Amygdala (tissue), 56 donors: ENCODE data around the gene TPM1.

Experiments
- DNase-seq, 56 donors: peaks; one replicate each; lab custom pipeline; 2025; lab: John Stamatoyannopoulos, UW

Gene TPM1

DNA sequence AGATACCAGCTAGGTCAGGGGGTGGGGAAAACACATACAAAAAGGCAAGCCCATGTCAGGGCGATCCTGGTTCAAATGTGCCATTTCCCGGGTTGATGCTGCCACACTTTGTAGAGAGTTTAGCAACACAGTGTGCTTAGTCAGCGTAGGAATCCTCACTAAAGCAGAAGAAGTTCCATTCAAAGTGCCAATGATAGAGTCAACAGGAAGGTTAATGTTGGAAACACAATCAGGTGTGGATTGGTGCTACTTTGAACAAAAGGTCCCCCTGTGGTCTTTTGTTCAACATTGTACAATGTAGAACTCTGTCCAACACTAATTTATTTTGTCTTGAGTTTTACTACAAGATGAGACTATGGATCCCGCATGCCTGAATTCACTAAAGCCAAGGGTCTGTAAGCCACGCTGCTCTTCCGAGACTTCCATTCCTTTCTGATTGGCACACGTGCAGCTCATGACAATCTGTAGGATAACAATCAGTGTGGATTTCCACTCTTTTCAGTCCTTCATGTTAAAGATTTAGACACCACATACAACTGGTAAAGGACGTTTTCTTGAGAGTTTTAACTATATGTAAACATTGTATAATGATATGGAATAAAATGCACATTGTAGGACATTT is 28.9 kb downstream of the TPM1 start:
- DNase-seq, result no peak

DNA sequence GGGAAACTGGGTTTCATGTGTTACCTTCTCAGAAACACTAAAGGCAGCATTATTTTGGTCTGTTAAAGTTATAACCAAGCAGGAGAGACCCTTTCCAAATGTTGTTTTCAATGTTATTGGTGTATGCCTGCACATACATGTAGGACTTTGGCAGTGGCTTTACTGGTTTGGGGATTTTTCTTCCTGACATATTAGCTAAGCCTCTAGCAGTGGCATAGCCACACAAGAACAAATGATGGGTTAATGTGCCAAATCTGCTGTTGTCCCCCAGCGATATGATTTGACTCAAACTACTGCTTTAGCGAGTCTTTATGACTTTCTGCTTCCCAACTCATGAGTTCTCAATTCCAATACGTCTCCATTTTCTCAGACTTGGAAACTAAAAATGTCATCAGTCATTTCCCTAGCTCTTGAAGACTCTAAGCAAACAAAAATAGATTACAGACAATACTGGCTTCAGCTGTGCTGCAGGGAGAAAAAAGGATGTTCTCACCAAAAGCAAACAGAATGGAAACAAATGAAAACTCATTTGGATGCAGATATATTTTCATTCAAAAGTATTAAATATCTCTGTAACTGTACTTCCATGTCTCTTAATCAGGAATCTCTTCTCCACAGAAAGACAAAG is 29.6 kb downstream of the TPM1 start:
- DNase-seq, result no peak

DNA sequence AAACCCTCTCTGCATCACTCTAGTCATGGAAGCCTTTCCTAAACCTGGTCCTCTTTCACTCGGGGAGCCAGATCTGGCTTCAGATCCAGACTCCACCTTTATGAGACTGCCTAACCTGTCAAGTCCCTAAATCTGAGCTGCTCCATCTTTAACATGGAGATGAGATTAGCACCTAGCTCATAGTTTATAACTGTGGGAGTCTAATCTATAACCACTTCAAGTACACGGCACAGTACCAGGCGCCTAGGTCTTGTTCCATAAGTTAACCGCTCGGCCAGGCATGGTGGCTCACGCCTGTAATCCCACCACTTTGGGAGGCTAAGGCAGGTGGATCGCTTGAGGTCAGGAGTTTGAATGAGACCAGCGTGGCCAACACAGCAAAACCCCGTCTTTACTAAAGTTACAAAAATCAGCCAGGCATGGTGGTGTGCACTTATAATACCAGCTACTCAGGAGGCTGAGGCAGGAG is 30.3 kb downstream of the TPM1 start:
- DNase-seq, result no peak

- no peak for DNase-seq
Observed at GRCh38 chr15:63073497-63074172, 31.1 kb downstream of the TPM1 start.

GRCh38 chr15:63075015-63075983 is 32.8 kb downstream of the TPM1 start:
- DNase-seq, result no peak

GRCh38 chr15:63075984-63076713 is 33.6 kb downstream of the TPM1 start:
- no peak for DNase-seq

- no peak for DNase-seq
Observed at GRCh38 chr15:63076714-63077046, 34.1 kb downstream of the TPM1 start.

DNA sequence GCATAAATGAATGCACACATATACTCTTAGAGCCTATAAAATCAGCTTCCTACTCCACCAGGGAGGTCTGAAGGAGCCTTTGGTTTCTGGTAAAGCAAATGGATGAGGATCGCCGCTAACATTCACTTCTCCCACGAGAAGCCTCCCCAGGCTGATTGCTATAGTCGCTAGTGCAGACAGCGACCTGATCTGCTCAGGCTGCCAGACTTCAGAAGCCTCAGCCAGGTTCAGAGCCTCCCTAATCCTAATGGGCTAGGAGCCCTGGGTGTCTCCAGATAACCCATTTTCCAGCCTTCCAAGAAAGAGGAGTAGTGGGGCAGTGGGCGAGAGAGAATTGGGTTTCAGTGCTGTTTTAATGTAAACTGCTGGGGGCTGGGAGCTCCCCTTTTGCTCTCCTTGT is 35.4 kb downstream of the TPM1 start:
- no peak for DNase-seq

DNA sequence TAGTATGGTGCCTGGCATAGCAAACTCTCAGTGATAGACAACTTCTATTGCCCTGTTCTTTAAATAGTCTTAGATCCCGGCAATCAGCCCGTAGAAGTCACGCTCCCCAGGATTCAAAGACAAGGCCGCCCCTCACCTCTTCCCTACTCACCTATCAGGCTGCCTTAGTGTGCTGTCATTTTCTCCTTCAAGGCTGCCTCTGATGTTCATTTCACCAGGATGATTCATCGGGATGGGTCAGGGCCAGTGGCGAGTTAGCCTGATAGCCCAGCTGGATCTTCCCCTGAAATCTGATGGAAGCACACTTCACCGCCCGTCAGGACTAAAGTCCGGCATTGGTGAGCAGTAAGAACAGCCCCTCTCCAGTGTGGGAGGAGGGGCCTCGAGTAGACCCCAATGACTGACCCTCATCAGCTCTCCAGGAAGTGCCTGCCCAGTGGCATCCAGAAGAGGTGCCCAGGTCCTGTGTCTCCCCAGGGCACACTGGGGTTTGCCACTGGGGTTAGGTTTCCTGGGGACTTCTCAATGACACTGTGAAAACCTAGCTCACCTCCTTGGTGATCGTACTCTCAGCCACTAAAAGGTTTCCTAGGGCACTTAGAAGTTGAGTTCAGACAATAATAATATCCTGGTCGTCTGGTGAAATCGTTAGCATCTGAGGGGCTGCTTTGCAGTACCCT is 37.5 kb downstream of the TPM1 start:
- DNase-seq, result no peak

- DNase-seq, result no peak
Observed at GRCh38 chr15:63080634-63081250, 38.2 kb downstream of the TPM1 start.

DNA sequence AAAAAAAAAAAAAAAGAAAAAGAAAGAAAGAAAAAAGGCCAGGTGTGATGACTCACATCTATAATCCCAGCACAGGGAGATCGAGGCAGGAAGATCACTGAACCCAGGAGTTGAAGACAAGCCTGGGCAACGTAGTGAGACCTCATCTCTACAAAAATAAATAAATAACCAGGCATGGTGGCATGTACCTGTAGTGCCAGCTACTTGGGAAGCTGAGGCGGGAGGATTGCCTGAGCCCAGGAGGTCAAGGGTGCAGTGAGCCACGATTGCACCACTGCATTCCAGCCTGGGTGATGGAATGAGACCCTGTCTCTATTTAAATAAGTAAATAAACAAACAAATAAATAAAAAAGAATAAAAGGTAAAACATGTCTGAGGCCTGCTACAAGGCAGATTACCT is 39.8 kb downstream of the TPM1 start:
- DNase-seq, result no peak

DNA sequence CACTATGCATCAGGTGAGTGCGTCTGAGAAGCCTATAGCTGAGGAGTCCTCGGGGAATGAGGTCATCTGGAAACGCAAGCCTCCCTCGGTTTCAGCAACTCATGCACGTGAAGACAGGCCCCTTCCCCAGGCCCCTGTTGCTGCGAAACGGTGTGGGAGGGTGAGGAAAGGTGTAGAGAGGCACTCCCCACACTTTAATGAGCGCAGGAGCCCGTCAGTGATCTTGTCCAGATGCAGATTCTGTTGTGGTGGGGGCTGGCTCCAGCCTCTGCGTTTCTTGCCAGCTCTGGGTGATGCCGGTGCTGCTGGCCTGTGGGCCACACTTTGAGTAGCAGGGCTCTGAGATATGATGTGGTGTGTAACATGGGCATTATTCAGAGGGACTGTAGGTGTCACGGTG is 40.5 kb downstream of the TPM1 start:
- DNase-seq, result no peak

DNA sequence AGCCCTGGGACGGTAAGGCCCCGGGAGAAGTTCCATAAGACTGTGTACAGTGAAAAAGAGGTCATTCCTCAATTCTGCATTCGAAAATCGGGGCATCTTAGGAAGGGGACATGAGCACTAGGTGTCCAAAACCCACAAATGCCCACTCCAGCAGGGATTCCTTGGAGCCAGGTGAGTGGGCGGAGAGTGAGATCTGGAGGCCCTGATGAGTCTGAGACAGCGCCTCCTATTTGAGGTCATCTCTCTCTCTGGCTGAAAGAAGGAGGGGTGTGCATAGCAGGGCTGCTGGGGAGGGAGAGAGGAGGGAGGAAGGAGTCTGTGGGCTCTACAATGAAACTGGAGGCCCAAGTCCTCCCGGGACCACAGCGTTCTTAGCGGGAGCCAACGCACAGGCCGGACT is 41.0 kb downstream of the TPM1 start:
- DNase-seq, result no peak

- DNase-seq, result no peak
Observed at GRCh38 chr15:63084806-63085205, 42.3 kb downstream of the TPM1 start.

GRCh38 chr15:63085289-63085688 is 42.7 kb downstream of the TPM1 start:
- DNase-seq, result no peak

DNA sequence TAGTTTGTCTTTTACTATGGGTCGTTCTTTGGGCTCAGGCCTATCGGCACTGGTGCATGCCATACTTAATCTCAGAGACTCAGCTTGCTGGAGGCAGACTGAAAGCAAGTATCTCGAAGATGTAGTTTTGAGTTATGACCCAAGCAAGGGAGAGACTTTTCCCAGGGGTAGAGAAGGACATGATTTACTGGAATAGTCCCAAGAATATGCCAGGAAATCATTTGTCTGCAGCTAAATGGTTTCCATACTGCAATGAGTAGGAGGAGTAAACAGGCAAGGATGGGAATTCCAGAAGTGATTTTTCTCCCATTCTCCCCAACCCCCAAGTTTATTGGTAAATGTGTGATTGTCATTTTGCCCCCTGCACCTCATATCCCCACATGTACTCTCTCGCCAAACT is 43.7 kb downstream of the TPM1 start:
- no peak for DNase-seq

DNA sequence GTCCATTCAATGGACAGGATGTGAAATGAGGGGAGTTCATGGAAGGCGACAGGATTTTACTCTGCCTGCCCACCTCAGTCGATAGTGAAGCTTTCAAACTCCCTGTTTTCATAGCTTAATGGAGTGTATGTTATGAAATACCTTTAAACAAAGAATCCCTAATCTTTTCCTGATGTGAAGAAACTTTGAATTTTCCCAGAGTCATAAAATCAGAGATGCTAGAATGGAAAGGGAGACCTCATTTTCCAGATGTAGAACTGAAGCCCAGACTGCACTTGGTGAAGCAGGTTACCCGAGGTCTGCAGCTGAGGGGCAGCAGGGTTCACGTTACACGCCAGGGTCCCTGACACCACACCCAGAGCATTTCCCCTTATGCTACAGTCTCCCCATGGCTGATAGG is 44.4 kb downstream of the TPM1 start:
- no peak for DNase-seq

- no peak for DNase-seq
Observed at GRCh38 chr15:63088533-63089245, 46.1 kb downstream of the TPM1 start.
